C4-2B (cell line): ENCODE data around the gene SLC37A2.

Experiments
- H3K27ac ChIP-seq: fragments of 450-650 bp; 2 replicates; pipeline ENCODE4 v1.5.1; 2017
- ZFX ChIP-seq: fragments of 450-650 bp; IDR thresholded peaks from 2 replicates; pipeline ENCODE4 v1.6.1; 2017
- TF ChIP-seq, protein P1 (sequence below): fragments of 450-650 bp; conservative IDR thresholded peaks from 2 replicates; pipeline ENCODE4 v1.5.1; 2017; ENCODE audit warnings: mild to moderate bottlenecking

SLC37A2 gene

GRCh38 chr11:125124618-125124992, 61.5 kb downstream of the SLC37A2 start:
- TF ChIP-seq, protein P1, sequence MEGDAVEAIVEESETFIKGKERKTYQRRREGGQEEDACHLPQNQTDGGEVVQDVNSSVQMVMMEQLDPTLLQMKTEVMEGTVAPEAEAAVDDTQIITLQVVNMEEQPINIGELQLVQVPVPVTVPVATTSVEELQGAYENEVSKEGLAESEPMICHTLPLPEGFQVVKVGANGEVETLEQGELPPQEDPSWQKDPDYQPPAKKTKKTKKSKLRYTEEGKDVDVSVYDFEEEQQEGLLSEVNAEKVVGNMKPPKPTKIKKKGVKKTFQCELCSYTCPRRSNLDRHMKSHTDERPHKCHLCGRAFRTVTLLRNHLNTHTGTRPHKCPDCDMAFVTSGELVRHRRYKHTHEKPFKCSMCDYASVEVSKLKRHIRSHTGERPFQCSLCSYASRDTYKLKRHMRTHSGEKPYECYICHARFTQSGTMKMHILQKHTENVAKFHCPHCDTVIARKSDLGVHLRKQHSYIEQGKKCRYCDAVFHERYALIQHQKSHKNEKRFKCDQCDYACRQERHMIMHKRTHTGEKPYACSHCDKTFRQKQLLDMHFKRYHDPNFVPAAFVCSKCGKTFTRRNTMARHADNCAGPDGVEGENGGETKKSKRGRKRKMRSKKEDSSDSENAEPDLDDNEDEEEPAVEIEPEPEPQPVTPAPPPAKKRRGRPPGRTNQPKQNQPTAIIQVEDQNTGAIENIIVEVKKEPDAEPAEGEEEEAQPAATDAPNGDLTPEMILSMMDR = no peak
- no peak for TF ChIP-seq ZFX
- no peak overlapping the region for H3K27ac ChIP-seq

DNA sequence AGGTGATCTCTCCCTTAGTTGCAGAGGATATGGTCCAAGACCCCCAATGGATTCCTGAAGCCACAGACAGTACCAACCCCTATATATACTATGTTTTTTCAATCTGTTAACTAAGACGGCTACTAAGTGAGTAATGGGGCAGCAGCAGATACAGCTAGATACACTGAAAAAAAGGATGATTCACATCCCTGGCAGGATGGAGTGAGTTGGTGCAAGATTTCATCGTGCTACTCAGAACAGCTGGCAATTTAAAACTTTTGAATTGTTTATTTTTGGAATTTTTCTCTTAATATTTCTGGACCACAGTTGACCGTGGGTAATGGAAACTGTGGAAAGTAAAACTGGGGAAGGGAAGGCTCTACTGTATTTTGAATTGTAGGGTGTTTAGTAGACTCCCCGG, 65.3 kb downstream of the SLC37A2 start:
- H3K27ac ChIP-seq = no peak overlapping the region
- no peak for TF ChIP-seq ZFX
- TF ChIP-seq, protein P1 = no peak

DNA sequence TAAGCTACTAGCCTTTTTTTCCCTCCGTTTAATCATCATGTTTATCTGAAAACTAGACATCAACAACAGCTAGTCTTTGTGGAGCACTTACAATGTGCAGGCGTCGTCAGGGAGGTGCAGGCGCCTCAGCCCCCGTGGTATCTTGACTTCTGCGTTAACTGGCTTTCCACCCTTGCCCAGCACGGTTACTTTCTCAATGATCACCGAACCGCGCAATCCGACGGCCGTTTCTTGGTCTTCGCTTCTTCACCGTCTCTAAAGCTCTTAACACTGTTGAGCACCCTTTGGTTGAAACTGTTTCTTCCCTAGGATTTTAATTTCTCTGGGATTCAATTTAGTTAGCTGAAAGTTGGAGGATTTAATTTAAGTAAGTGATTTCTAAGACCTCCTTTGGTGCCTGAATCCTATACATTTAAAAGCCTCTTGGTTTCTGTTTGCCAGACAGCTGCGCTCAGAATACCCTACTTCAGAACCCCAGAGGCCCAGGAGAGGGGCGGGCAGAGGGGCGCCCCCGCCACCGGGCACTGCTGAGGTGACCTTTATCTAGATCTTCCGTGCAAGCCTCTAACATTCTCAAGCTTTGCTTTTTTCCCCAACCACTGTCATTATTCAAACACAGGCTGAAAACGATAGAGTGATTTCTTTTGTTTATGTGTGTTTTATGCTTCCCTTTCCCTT, 66.3 kb downstream of the SLC37A2 start:
- H3K27ac ChIP-seq = no peak overlapping the region
- TF ChIP-seq, protein P1 = no peak
- TF ChIP-seq ZFX = no peak

GRCh38 chr11:125132071-125132470, 69.0 kb downstream of the SLC37A2 start:
- TF ChIP-seq, protein P1 = no peak
- no peak for TF ChIP-seq ZFX

DNA sequence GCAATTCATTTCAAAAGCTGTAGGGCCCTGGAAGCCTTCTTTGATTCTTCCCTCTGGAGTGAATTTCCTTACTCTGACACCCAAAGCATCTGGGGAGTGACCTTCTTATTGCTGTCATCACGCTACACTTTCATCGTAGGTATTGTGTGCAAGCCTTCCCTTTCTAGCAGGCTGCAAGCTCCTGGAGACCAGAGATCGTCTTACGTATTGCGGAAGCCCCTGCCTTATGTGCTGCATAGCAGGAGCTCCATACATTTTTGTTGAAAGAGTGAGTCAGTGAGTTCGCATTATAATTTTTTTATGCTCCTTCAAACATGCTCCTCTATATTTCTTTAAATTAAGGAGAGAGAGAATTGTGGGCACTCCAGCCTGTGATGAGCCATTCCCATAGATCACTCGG, 69.5 kb downstream of the SLC37A2 start:
- TF ChIP-seq ZFX = no peak
- TF ChIP-seq, protein P1 = no peak
- no peak overlapping the region for H3K27ac ChIP-seq

More at GRCh38 chr11:125132071-125132470, 69.0 kb downstream of the SLC37A2 start:
- H3K27ac ChIP-seq = no peak overlapping the region

GRCh38 chr11:125136001-125136400, 72.9 kb downstream of the SLC37A2 start:
- no peak for TF ChIP-seq ZFX
- TF ChIP-seq, protein P1 = no peak

GRCh38 chr11:125138966-125139365, 75.9 kb downstream of the SLC37A2 start:
- TF ChIP-seq, protein P1 = no peak
- TF ChIP-seq ZFX = no peak
- no peak overlapping the region for H3K27ac ChIP-seq

More at GRCh38 chr11:125136001-125136400, 72.9 kb downstream of the SLC37A2 start:
- no peak overlapping the region for H3K27ac ChIP-seq
